Stimulated activated CD8-positive, alpha-beta memory T cell treated with anti-CD3 and anti-CD28 coated beads, Interleukin-7, amount 100 ng/mL, for 24 hours (primary cell): ENCODE measurements around the gene RNF130.

Source experiments
- DNase-seq: peaks from one replicate; pipeline ENCODE4 v3.0.0-alpha.2; 2020; ENCODE audit warnings: low read depth

Gene RNF130

GRCh38 chr5:180054226-180054625, 17.3 kb downstream of the RNF130 start:
- DNase-seq = no peak

DNA sequence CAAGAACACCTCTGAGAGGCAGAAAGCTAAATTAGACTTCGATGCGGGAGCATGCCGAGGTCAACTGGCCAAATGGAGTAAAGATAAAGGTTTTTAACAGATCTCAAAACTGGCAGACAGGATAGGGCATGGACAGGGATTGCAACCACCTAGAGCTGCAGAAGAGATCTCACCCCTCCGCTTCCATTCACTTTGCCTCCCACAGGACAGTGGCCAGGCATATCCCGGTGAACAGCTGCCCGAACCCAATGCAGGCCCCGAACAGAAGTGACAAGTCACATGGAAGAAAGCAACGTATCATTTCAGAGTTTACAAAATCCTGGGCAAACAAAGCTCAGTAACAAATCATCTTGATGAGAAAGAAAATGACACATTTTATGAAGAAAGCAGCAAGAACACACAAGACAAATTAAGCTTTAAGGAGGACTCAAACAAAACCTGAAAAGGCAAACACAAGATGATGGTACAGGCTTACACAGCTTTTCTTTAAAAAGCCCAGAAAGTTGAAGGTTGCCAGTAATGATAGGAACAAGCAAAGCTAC, 18.4 kb downstream of the RNF130 start:
- DNase-seq = no peak

DNA sequence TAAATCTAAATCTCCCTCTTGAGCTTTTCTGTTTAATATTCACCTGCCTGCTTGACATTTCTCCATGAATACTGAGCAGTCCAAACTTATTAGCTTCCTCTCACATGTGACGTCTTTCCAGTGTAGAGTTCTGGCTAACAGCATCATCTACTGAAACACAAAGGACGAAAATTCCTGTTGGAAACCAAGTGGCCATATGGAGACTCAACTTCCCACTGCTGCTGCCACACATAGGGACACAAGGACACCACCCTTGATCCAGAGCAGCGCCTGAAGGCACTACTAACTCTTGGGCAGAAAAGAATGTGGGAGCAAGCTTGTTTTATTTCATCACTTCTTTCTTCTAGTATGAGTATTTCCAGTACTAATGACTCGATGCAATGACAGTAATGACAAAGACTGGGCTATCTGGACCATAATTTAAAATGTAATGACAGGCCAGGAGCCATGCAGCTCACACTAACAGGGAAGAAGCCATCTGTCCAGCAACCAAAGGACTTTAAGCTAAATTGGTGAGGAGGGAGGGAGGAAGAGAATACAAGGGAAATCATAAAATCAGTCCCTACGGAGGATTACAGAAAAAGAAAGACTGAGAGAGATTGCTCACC, 19.2 kb downstream of the RNF130 start:
- DNase-seq = no peak

DNA sequence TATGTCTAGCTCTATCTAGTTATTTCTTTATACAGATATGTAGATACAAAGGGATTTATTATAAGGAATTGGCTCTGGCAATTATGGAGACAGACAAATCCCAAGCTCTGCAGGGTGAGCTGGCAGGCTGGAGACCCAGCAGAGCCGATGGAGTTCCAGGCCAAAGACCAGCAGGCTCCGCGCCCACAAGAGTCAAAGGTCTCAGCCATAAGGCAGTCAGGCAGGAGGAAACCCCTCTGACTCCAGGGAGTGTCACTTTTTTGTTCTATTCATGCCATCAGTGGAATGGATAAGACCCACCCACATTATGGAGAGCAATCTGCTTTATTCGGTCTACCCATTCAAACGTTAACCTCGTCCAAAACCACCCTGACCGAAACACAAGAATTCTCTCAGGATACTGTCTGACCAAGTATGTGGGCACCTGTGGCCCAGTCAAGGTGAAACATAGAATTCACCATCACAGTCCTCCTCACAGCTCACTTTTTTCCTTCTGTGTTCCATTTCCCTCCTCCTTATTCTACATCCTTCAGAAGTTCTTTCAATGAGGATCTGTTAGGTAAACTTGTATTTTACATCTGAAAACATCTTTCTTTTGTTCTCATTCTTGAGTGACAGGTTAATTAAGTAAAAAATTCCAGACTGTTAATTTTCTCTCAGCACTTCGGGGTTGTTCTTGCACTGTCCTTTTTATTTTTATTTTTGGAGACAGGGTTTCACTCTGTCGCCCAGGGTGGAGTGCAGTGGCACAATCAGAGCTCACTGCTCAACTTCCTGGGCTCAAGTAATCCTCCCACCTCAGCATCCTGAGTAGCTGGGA, 21.2 kb downstream of the RNF130 start:
- DNase-seq = no peak

GRCh38 chr5:180049185-180049548, 22.4 kb downstream of the RNF130 start:
- DNase-seq = no peak

GRCh38 chr5:180047667-180048066, 23.9 kb downstream of the RNF130 start:
- no peak for DNase-seq

DNA sequence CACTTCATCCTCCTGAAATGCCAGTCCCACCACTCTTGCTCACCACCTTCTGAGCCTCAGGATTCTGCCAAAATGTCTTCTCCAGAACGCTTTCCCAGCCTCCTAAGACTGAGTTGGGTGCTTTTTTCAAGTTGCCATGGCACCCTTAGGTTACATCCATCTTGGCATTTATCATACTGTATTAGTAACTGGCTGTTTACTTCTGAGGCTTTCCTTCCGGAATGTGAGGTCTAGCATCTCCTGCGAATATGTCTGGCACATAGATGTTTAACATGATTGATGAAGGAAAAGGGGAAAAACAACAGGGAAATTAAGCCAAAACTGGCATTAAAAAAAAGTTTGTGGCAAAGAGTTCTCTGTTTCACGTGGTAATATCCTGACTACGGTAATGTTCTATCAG, 24.9 kb downstream of the RNF130 start:
- DNase-seq = no peak

DNA sequence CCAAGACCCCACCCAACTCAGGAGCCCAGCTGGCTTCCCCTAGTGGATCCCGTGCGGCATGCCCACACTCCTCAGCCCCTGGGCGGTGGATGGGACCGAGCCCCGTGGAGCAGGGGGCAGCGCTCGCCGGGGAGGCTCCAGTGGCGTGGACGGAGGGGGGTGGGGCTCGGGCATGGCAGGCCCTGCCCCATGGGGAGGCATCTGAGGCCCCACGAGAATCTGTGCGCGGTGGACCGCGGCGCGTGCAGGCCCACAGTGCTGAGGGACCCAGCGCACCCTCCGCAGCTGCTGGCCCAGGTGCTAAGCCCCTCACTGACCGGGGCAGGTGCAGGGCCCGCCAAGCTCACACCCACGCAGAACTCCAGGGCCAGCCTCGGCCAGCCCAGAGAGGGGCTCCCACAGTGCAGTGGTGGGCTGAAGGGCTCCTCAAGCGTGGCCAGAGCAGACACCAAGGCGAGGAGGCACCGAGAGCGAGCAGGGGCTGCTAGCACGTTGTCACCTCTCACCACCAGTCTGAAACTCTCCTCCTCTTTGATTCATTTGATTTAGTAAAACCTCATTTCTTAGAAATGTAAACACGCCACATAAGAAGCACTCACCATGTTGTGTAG, 25.6 kb downstream of the RNF130 start:
- no peak for DNase-seq

- no peak for DNase-seq
Measured at GRCh38 chr5:180043377-180043776, 28.2 kb downstream of the RNF130 start.

- DNase-seq = no peak
Measured at GRCh38 chr5:180041301-180042274, 30.0 kb downstream of the RNF130 start.

DNA sequence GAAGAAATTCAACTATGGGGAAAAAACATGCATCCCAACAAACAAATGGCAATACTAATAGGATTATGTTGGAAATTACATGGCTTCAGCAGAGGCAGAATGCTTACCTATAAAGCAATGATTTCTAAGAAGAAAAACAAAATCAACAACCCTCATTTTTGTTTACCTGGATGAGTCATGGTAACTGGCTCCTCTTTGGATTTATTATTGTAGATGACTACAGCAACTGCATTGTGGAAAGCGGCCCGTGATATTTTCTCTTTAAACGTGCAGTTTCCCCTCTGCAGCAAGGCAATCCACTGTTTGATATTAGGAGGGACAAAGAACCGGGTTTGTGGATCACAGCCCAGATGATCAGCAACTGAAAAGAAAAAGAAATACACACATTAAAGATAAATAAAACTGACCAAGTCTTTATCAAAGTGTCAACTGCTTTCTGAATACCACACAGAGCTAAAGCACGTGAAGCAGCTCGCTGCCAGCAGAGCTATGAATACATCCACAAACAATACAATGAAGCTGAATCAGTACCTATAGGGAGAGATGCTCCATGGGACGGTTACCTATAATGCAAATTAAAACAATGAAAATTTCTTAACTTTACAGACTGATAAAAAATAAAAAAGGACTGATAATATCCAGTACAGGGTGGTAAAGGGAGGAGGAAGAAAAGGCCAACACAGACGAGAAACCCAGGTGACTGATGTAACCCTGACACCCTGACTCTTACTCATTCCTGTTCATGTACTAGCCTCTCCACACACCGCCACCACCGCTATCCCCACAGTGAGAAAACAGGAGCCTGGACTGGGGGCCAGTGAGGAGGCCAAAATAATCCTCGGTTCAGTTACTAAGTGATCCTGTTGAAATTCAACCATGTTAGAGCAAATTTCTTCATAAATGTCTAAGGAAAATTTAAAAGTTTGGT, 31.0 kb downstream of the RNF130 start:
- no peak for DNase-seq

DNA sequence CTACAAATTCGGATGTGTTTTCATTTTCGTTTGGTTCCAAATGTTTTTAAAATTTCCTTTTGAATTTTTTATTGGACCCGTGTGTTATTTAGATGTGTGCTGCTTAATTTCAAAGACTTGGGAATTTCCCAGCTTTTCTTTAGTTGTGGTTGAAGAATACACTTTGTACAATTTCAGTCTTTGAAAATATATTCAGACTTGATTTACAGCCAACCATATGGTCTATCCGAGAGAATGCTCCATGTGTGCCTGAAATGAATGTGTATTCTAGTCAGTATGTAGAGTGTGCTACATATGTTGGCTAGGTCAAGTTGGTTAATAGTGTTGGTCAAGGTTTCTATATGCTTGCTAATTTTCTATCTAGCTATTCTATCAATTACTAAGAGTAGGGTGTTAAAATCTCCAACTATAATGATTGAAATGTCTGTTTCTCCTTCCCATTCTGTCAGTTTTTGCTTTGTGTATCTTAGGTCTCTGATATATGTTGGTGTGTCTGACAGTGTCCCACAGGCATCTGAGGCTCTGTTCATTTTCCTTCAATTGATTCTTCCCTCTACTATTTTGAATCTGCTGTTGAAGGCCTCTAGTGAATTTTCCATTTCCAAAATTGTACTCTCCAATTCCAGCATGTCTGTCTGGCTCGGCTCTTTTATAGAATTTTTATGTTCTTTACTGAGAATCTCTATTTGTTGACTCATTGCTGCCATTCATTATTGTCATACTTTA, 36.2 kb downstream of the RNF130 start:
- DNase-seq = no peak

GRCh38 chr5:180034564-180034963, 37.0 kb downstream of the RNF130 start:
- DNase-seq = no peak

GRCh38 chr5:180027459-180028089, 44.0 kb downstream of the RNF130 start:
- no peak for DNase-seq

- no peak for DNase-seq
Measured at GRCh38 chr5:180026734-180027458, 44.7 kb downstream of the RNF130 start.

- DNase-seq = no peak
Measured at GRCh38 chr5:180026320-180026719, 45.2 kb downstream of the RNF130 start.

- no peak for DNase-seq
Measured at GRCh38 chr5:180021900-180022299, 49.7 kb downstream of the RNF130 start.

DNA sequence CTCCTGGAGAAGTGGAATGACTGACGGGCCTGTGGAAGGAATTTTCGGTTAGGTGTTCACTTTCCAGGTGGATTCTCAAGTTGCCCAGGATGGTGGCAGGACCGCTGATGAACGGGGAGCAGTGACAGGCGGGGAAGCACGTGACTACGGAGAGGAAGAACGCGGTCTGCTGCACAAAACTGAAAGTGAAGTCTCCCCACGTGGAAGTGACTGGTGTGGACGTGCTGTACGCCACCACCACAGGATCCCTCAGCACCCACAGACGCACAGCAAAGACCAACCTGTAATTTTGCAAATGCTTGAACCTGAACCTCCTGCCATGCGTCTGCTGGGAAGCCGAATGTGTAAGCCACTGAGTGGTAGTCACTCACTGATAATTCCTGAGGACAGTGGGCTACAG, 51.4 kb downstream of the RNF130 start:
- DNase-seq = no peak
